Right lobe of liver (tissue), 4 donors: Measurements from ENCODE around the gene SAMD11.

Experiments
- POLR2A ChIP-seq: fragments of 450-650 bp; IDR thresholded peaks from one replicate; pipeline ENCODE4 v1.6.1; 2017; ENCODE audit warnings: antibody characterized with exemption, mild to moderate bottlenecking
- TF ChIP-seq, protein P1 (sequence below), 4 donors: fragments of 200-600 bp in 3 of 4; fragments of 450-650 bp in 1 of 4; IDR thresholded peaks; one replicate each; pipeline versions ENCODE4 v1.5.1 to v1.8.0; 2016 to 2022; ENCODE audit warnings: antibody characterized with exemption in 4 of 4, mild to moderate bottlenecking in 2 of 4
- donor health status: DM: no; HTN: no; CAD: no.
- donor health status: DM: no; HTN: no; CAD: no.
- donor health status: DM: no; HTN: yes; CAD: no.

- TF ChIP-seq POLR2A, result no peak
- TF ChIP-seq, protein P1, sequence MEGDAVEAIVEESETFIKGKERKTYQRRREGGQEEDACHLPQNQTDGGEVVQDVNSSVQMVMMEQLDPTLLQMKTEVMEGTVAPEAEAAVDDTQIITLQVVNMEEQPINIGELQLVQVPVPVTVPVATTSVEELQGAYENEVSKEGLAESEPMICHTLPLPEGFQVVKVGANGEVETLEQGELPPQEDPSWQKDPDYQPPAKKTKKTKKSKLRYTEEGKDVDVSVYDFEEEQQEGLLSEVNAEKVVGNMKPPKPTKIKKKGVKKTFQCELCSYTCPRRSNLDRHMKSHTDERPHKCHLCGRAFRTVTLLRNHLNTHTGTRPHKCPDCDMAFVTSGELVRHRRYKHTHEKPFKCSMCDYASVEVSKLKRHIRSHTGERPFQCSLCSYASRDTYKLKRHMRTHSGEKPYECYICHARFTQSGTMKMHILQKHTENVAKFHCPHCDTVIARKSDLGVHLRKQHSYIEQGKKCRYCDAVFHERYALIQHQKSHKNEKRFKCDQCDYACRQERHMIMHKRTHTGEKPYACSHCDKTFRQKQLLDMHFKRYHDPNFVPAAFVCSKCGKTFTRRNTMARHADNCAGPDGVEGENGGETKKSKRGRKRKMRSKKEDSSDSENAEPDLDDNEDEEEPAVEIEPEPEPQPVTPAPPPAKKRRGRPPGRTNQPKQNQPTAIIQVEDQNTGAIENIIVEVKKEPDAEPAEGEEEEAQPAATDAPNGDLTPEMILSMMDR (IDR thresholded peaks at IDR 0.05), result no peak
These were observed 38.9 kb downstream of the SAMD11 start for GRCh38 chr1:962381-963300.
